ENCODE measurements around the gene GOT2. TPM values are rescaled to one million over a fixed set of nuclear protein-coding genes. Genes with fewer than 3 reads are reported as not detected.

GOT2 gene
- total and polyA plus RNA-seq, 2 experiments from 2014 or later: 83.8 to 103 TPM

GRCh38 chr16:58678716-58679115, 55.4 kb downstream of the GOT2 start:
- peaks cover 14% of the 10 kb centered on the region for H3K79me2 ChIP-seq
- peaks cover 7% of the 10 kb centered on the region for H3K4me1 ChIP-seq (ENCODE audit: insufficient read depth)
- 96% methylated on average over 3 of the region's 3 CpGs for WGBS (ENCODE audit: low lambda C conversion rate, missing lambda C conversion rate)
- no peak overlapping the region for H3K27ac ChIP-seq
- no peaks in the 10 kb centered on the region for H3K27me3 ChIP-seq
- no peak for DNase-seq (ENCODE audit: low spot score)
- no peaks in the 10 kb centered on the region for H3K36me3 ChIP-seq (replicated peaks; ENCODE audit: insufficient read depth, low read depth)
- TF ChIP-seq EZH2 (IDR thresholded peaks at IDR 0.05; ENCODE audit: borderline replicate concordance) (no peak), EZH2phosphoT487 (IDR thresholded peaks at IDR 0.05; ENCODE audit: low read depth, severe bottlenecking, unreplicated experiment) (no peak), CTCF (IDR thresholded peaks at IDR 0.05; ENCODE audit: poor library complexity) (no peak)
- no peak overlapping the region for H2AFZ ChIP-seq
- no peaks in the 10 kb centered on the region for H3K9me3 ChIP-seq (ENCODE audit: low read depth)
- no peaks in the 10 kb centered on the region for H3K9me2 ChIP-seq (replicated peaks; ENCODE audit: insufficient read depth)
- no peaks in the 10 kb centered on the region for H4K20me1 ChIP-seq (ENCODE audit: insufficient read depth, poor library complexity, severe bottlenecking)
- H3K4me3 ChIP-seq: no peak overlapping the region
- H3K4me2 ChIP-seq: no peak overlapping the region

- no peaks in the 10 kb centered on the region for H3K9me3 ChIP-seq (ENCODE audit: low read depth)
- H3K27me3 ChIP-seq: no peaks in the 10 kb centered on the region
- H4K20me1 ChIP-seq (ENCODE audit: insufficient read depth, poor library complexity, severe bottlenecking): no peaks in the 10 kb centered on the region
- H3K4me1 ChIP-seq (ENCODE audit: insufficient read depth): peaks cover 2% of the 10 kb centered on the region
- WGBS (ENCODE audit: low lambda C conversion rate, missing lambda C conversion rate): 98% methylated on average over 4 of the region's 4 CpGs
- H3K9me2 ChIP-seq (replicated peaks; ENCODE audit: insufficient read depth): no peaks in the 10 kb centered on the region
- no peak overlapping the region for H3K27ac ChIP-seq
- no peak overlapping the region for H2AFZ ChIP-seq
- H3K79me2 ChIP-seq: peaks cover 10% of the 10 kb centered on the region
- DNase-seq (ENCODE audit: low spot score): no peak
- no peaks in the 10 kb centered on the region for H3K36me3 ChIP-seq (replicated peaks; ENCODE audit: insufficient read depth, low read depth)
- no peak overlapping the region for H3K4me2 ChIP-seq
- H3K4me3 ChIP-seq: no peak overlapping the region
- TF ChIP-seq EZH2 (IDR thresholded peaks at IDR 0.05; ENCODE audit: borderline replicate concordance): no peak
- TF ChIP-seq EZH2phosphoT487 (IDR thresholded peaks at IDR 0.05; ENCODE audit: low read depth, severe bottlenecking, unreplicated experiment): no peak
- TF ChIP-seq CTCF (IDR thresholded peaks at IDR 0.05; ENCODE audit: poor library complexity): no peak
Measured at GRCh38 chr16:58678269-58678668, 55.8 kb downstream of the GOT2 start.

- Histone ChIP-seq H3K27me3 (no peaks in the 10 kb centered on the region), H3K4me1 (ENCODE audit: insufficient read depth) (no peaks in the 10 kb centered on the region), H3K27ac (no peak overlapping the region), H3K9me2 (replicated peaks; ENCODE audit: insufficient read depth) (no peaks in the 10 kb centered on the region), H3K9me3 (ENCODE audit: low read depth) (no peaks in the 10 kb centered on the region), H3K4me3 (no peak overlapping the region), H3K36me3 (replicated peaks; ENCODE audit: insufficient read depth, low read depth) (no peaks in the 10 kb centered on the region), H2AFZ (no peak overlapping the region), H4K20me1 (ENCODE audit: insufficient read depth, poor library complexity, severe bottlenecking) (no peaks in the 10 kb centered on the region), H3K79me2 (no peaks in the 10 kb centered on the region), H3K4me2 (no peak overlapping the region)
- WGBS (ENCODE audit: low lambda C conversion rate, missing lambda C conversion rate): 99% methylated on average over 11 of the region's 18 CpGs
- TF ChIP-seq CTCF (IDR thresholded peaks at IDR 0.05; ENCODE audit: poor library complexity) (no peak), EZH2phosphoT487 (IDR thresholded peaks at IDR 0.05; ENCODE audit: low read depth, severe bottlenecking, unreplicated experiment) (no peak), EZH2 (IDR thresholded peaks at IDR 0.05; ENCODE audit: borderline replicate concordance) (no peak)
- DNase-seq (ENCODE audit: low spot score): no peak
Measured at GRCh38 chr16:58670946-58671583, 63.1 kb downstream of the GOT2 start.
